Stimulated activated naive CD8-positive, alpha-beta T cell treated with anti-CD3 and anti-CD28 coated beads, Interleukin-15, Interleukin-2, amounts not matched to agents 100 U/mL and 50 U/mL, for 24 hours (primary cell): ENCODE results near the gene SGO2.
"Not testable (repeated sequence)": the region's sequence is repeated elsewhere in the genome, so short reads cannot be mapped to it uniquely, and the experiment has no call there.

Source experiments
- ATAC-seq: fragments of 150-1000 bp; cut with Tn5 transposase; one replicate; pipeline ENCODE4 v1.10.0; 2021
- DNase-seq: peaks from one replicate; pipeline ENCODE4 v3.0.0; 2021

SGO2 gene

GRCh38 chr2:200596774-200597570, 71.0 kb downstream of the SGO2 start:
- no peak for ATAC-seq
- DNase-seq: no peak

- ATAC-seq: no peak
- DNase-seq: no peak
Observed at GRCh38 chr2:200599206-200599605, 73.2 kb downstream of the SGO2 start.

DNA sequence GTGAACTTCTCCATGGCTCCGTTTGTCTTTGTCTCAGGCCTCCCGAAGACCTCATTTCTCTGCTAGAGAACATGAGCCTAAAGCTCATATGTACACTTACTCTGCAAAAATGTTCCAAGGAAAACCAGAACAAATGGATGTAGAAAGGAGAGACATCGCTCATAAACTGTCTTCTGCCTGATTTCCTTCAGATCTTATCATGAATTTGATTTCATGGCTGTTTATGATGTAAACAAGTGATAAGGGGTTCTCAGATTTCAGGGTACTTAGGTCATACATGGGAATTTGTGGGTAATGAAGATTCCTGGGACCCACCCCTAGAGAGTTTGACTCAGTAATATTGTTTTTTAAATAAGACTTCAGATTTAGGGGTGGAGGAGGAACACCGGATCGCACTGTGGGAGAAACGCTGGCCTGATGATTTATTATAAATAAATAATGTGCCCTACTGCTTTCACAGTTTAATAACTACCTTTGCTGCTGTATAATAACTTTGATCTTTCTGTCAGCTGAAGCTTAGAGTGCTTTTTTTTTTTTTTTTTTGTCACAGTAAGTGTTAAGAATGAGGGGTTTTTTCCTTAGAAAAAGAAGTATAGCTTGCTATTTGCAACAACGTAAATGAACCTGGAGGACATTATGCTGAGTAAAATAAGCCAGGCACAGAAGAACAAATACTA, 74.7 kb downstream of the SGO2 start:
- ATAC-seq: no peak
- DNase-seq: no peak

- ATAC-seq (no peak), DNase-seq (no peak)
Observed at GRCh38 chr2:200602584-200602983, 76.6 kb downstream of the SGO2 start.

DNA sequence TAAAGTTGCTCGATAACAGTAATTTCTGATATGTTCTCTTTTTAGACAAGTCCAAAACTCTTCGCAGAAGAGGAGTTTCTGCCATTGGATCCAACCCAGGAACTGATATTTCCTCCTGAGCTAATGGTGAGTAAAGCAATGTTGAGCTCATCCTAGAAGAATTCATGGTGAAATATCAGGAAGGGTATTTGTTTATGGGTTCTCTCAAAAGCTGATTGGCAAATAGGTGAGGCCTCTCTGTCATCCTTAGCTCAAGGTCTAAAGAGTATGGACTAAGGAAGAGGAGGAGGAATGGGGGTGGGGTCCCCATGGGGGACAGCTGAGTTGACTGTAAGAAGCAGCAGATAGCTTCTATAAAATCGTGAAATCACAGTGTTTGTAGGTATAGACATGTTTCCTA, 78.0 kb downstream of the SGO2 start:
- ATAC-seq (no peak), DNase-seq (no peak)

GRCh38 chr2:200604571-200605255, 78.7 kb downstream of the SGO2 start:
- DNase-seq: no peak
- no peak for ATAC-seq

- DNase-seq (no peak), ATAC-seq (no peak)
Observed at GRCh38 chr2:200608341-200609027, 82.5 kb downstream of the SGO2 start.

DNA sequence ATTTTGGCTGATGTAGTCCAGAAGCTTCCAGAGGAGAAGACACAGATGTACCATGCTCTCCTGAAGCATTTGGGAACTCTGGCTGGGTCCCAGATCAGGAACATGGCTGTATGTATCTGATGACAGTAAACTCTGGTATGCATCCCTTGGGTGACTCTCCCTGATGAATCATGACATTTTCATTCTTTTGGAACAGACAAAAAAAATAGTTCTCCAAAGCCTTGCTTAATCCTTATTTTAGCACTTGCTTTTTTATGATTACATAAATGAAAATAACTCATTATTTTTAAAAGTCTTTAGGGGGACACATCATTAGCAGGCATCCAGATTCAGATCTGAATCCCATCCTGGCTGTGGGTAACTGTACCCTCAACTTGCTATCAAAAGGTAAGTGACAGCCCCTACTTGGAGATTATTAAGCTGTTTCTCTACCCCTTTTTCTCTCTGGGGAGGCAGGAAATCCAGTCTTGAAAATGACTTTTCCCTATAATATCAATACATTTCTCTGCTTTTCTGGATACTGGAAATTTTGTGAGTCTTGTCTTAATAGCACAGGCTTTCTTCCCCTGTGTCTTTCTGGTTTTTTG, 83.1 kb downstream of the SGO2 start:
- ATAC-seq: no peak

GRCh38 chr2:200610217-200610616, 84.2 kb downstream of the SGO2 start:
- not testable (repeated sequence) for DNase-seq, ATAC-seq

More for the DNA sequence above, 83.1 kb downstream of the SGO2 start:
- DNase-seq: no peak

GRCh38 chr2:200613692-200614091, 87.7 kb downstream of the SGO2 start:
- DNase-seq (no peak), ATAC-seq (no peak)

DNA sequence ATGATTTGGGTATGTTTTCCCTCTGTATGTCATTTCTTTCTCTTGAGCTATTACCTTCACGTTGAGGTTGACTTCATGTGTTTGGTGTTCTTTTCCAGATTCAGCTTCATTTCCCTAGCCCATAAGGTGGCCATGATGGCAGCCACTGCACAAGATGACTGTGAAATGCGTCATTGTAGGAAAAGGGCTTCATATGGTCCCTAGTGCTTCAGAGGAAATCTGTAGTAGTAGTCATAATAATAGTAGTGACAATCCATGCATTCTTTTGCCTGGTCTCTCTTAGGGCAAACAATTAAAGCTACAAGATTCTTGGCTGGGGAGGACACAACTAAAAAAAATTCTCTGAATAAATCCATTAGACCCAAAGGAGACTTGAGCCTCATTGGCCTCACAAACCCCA, 88.2 kb downstream of the SGO2 start:
- DNase-seq (no peak), ATAC-seq (no peak)

- DNase-seq: no peak
- no peak for ATAC-seq
Observed at GRCh38 chr2:200615247-200615646, 89.2 kb downstream of the SGO2 start.

DNA sequence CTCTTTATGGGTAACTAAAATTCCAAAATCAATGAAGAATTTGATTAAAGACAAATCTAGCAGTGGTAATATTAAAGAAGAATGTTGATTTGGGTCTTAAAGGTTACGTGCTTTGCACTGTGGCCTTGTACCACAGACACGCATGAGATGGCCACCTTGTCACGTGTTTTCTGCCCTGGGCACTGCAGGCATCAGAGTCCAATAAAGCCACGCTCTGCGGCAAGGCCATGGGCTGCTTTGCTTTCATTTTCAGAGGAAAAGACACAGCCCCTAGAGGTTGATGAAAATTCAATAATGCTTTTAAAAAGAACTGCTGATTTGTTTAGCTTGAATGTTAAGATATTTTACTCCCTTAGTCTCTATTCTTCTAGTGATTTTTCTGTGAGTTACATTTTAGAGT, 90.2 kb downstream of the SGO2 start:
- ATAC-seq (no peak), DNase-seq (no peak)

DNA sequence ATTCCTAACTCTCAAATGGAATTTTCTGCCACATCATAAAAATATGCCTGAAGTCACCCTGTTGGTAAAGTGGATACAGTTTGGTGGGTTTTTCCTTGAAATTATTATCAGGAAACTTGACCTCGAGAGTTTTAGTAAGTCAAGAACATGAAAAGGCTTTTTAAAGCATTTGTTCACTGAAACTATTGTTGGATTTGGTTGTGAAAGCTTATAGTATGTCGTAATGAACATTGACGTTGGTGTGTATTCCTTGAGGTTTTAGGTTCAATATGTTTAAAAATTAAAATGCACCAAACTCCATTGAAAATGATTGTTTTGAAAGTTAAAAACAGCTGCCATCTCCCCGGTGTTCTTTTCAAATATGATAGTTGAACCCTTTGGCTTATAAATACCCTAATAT, 90.6 kb downstream of the SGO2 start:
- ATAC-seq: no peak

DNA sequence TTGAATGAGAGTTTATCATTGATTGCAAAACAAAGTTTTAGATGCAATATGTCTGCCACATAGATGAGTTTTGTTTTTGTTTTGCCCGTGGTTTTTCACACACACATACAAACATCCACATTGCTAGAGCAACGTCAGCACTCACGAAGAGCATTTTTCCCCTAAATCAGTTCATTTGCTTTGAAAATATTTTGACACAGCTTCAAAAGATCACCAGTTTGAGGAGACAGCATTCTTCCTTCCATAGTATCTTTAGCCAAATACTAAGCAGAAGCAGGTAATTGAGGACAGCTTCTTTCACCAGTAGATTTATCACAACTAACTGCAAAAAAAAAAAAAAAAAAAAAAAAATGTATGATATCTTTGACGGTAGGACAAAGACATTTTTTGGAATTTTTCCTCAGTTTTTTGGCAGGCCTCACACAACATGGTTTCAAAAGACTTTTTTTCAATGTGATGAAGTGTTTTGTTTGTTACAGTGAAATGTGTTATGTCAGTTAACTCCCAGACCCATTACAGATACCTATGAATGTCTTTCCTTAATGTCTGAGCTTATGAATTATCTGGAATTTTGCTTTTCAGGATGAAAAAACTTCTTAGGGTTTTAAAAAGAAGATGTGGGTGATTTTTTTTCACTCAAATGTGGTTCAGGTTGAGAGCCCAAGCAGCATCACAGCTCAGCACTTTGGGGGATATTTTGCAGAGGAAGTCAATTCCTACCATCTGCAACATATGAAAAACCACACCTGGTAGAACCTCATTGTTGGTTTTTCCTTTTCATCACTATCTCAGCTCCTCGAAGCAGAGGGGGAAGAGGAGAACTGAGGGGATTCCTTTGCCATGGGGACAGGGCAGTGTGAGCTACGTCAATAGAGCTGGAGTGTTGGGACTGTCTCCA, 91.4 kb downstream of the SGO2 start:
- ATAC-seq (no peak), DNase-seq (no peak)

More for the DNA sequence above, 90.6 kb downstream of the SGO2 start:
- DNase-seq: no peak

DNA sequence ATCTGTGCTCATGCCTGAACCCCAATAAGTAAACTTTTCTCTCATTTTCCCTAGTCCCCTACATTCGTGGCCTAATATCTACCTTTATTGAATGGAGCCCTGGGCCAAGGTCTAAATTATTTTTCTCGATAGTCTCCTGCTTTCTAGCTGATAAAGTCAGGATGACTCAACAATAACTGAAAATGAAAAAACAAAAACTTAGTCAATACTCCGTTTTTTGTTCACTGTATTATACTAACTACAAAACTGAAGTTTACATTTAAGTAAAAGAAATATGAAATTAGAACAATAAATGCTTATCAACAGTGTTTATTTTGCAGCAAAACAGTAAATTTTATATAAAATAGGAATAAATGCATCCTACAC, 92.0 kb downstream of the SGO2 start:
- ATAC-seq: no peak
- no peak for DNase-seq

DNA sequence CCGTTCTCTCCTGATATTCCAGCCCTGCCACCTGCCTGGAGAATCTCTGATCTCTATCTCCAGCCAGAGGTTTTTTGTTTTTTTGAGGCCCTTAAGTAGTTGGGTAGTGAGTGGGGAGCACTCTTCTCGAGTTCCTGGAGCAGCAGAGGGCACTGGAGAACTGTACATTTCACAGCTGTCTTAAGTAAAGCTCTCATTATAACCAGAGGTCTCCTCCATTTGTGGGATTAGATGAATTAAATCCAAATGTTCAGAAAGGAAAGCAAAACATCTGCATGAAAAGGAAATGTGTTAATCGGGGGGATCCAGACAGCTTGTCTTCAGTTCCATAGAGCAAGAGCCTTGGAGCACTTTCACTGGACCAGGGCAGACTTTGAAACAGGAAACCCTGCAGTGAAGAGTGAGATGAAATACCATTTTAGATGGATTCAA, 92.6 kb downstream of the SGO2 start:
- DNase-seq (no peak), ATAC-seq (no peak)

GRCh38 chr2:200619279-200619678, 93.3 kb downstream of the SGO2 start:
- DNase-seq: no peak
- ATAC-seq: no peak

DNA sequence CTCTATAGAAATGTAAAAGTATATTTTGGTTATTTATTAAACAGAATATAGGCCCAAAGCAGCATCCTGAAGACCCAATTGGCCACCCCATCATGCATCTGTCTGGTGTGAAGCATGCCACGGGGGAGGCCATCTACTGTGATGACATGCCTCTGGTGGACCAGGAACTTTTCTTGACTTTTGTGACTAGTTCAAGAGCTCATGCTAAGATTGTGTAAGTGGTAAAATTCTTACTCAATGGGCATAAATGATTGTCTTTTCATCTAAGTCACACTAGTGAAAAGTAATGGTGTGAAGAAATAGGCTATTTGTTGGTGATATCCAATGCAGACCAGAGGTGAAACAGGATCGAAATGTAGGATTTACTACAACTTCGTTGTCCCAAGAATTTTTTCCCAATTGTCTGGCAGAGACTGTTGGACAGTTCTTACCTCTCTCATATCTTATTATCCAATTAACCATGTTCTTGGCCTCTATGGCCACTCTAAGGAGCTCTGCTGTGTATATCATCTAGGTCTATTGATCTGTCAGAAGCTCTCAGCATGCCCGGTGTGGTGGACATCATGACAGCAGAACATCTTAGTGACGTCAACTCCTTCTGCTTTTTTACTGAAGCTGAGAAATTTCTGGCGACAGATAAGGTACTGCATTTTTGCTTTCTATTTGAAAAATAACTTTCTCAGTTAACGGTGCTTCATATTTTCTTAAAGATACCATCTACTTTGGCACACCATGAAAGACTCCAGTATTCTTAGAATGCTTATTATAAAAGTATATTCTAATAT, 94.8 kb downstream of the SGO2 start:
- ATAC-seq (no peak), DNase-seq (no peak)

DNA sequence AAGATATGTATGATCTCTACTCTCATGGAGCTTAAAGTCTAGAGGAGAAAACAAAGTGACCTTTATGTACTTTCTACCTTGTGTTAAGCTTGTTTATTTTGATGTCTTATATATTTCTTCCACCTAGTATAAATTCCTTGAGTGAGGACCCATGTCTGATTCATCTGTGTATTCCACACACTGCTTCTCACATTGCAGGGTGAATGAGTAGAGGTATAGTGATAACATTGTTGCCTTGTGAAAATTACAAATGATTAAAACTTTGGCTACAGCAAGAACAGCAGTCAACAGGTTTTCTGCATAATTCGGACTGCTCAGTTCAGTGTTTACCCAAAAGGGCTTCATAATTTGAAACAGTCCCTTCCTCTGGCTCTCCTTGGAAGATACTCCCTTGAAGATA, 96.1 kb downstream of the SGO2 start:
- ATAC-seq: no peak

More for the DNA sequence above, 96.1 kb downstream of the SGO2 start:
- no peak for DNase-seq
